ENCODE results near the gene DSCAML1.

The DSCAML1 gene

DNA sequence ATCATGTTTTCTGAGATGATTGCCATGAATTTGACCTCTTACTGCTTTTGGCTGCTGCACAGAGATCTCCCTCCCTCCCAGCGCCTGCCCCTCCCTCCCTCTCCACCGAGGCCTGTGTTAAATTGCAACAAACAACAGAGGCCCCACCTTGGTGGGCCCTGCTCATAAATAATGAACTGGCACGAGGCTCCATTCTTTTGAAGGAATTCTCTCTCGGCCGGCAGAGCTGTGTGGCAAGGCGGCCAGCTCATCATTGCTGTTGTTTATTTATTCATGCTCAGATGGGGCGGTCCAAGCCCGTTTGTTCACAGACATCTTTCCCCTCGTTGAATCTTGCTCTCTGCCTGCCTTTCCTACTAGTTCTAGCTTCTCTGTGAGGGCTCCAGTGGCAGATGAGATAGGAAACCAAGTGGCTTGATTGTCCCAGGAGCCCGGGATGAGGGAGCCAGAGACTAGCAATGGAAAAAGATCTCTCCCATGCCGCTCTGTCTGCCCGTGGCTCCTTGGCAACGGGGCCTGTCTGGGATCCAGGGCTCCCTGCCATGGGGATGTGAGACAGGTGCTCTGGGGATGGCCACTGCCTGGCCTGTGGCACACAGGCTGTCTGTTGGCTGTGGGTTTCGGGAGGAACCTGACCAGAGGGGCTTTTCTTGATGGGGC, 192.6 kb downstream of the DSCAML1 start:
- no peak for DNase-seq

DNA sequence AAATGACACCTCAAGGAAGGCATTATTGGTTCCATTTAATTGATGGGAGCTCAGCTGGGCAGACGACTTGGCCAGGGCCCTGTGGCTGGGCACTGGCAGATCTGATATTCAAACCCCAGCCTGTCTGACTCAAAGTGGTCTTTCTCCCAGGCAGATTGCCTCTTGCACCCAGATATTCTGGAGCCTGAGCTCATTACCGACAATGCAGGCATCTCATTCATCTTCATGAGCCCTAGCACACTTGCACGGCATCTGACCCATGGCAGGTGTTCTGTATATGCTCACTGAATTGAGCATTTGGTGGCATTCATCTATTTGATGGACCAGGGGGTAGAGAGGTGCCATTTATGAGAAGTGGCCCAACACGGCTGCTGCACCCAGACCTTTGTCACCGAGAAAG, 193.1 kb downstream of the DSCAML1 start:
- no peak for DNase-seq

DNA sequence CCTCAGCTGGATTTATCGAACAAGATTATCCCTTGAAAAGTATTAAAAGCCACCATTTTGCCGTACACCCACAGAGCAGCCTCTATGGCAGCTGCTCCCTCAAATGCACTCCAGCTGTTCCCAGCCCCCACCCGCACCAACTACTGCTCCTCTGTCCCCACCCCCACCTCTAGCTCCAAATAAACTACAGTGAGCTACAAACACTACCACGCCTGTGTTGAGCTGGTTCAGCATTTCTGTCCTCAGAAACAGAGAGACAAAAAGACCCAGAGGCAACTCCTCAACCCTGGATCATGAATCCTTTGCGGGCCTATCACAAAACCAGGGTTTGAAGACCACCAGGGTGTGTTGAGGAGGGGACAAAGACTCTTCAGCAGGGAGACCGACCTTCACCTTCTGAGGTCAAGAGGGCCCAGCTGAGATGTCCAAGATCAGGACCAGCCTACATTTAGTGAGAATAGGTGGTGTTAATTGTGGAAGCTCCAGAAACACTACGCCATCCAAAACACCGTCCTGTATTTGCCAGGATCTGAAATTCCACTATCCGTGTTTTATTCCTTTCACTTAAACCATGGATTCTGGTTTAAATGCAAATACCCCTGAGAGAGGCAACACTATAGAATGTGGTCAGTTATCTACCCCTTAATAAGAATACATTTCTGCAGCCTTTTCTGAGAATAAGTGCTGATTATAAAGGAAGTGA, 195.9 kb downstream of the DSCAML1 start:
- DNase-seq = no peak

DNA sequence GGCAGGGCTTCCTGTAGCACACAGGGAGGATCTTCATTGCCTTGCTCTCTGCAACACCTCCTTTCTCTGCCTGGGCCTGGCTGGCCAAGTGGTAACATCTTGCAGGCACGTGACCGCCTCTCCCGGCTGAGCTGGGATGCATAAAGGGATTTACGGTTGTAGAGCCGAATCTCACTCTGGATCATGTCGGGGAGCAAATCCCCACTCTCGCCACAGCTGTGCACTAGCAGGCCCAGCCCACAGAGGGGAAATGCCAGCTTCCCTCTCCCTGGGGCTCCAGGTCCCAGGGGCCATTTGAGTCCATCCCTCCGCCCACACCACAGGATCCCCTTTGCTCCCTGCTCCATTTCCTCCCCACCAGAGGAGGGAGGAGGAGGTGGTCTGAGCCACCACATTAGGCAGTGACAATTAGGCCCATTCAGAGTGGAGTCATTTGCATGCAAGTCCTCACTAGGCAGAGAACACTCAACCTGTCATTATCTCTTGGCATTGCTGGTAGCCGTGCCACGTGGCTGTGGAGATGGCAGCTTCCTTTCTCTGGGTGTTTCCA, 196.7 kb downstream of the DSCAML1 start:
- no peak for DNase-seq

DNA sequence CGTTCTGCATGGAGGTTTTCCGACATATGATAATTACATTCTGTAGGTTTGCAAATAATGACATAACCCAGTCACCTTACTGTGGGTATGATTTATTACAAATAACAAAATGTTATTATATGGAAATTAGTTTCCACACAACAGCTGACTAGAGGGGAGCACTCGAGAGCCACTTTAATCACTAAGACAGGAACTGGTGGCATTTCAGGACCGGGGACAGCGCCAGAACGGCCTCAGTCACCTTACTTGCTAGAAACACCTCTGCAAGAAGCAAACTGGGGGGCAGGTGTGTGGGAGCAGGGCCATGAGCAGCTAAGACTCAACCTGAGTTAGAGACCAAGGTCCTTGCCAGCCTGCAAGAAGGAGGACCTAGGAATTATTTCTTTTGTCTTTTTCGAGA, 199.9 kb downstream of the DSCAML1 start:
- no peak for DNase-seq

DNA sequence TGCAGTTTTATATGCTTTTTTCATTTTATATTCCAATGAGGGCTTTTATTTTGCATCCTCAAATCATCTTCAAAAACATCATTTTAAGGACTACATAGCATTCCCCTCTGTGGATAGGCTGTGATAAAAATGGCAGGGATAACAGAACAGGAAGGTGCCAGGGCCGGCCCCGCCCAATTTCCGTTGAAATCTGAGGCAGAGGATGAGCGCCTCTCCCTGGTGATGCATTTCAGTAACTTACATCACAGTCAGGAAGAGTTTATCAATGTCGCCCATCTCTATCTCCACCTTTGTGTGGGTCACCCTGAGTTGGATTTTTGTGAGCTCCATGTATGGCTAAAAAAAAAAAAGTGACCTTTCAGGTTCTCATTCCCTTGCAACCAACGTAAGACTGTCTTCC, 201.6 kb downstream of the DSCAML1 start:
- DNase-seq = no peak

DNA sequence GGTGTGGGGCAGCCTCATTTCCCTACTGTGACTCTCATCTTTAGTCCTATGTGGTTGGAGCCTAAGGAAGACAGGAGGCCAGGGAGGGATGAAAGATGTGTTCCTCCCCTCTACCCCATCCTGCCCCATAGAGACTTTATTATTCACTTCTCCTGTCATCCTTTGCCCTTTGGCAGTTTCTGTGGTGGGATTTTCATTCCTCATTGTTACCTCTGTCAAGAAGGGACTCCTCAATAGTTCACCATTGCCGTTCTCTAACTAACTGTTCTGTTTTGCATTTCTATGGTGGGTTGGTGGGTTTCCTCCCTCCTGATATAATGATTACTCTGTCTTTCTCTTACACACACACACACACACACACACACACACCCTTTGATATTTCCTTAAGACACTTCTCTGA, 202.3 kb downstream of the DSCAML1 start:
- DNase-seq = no peak

DNA sequence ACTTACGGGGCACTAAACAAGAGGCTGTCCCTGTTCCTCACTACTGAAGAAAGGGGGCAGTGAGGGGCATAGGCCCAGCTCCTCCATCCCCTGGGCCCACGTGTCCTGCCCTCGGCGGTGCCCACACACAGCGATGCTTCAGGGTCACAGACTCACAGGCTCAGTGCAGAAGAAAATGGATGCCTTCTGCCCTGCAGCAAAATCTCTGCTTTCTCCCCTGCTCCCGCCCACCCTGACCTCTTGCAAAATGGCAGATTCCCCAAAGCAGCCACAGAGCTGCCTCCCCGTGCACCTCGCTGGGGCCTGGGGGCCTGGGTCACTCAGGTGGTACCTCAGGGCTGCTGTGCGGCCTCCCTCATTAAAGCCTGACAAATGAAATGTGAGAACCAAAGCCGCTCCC, 204.0 kb downstream of the DSCAML1 start:
- DNase-seq = no peak

DNA sequence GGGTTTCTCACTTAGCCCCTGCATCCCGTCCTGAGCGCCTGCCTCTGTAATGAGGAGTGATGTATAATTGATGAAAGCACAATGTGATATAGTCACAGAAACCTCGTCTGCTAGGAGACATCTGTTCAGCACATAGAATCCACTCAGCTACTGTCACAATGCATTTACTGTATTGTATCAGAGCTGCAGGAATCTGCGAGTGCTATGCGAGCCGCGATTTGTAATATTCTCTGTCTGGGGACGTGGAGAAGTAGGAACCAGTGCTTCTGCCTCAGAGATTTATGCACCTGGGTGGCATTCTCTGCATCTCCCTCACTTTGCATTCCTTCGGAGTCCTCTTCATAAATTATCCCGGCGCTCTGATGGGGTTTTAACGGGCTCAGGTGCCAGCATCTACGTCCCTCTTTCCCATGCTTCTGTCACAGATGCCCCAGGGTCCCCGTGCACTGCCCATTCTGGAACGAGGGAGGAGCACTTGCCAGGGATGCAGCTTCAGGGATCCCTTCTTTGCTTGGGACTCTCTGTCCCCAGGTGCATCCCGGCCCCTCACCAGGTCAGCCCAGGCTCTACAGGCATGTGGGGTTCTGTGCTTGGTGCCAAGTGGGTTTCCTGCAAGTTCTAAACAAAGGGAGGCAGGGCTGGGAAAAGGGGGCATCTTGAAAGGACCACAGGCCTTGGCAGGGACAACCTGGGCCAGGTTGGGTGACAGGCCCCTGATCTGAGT, 205.5 kb downstream of the DSCAML1 start:
- DNase-seq = no peak

DNA sequence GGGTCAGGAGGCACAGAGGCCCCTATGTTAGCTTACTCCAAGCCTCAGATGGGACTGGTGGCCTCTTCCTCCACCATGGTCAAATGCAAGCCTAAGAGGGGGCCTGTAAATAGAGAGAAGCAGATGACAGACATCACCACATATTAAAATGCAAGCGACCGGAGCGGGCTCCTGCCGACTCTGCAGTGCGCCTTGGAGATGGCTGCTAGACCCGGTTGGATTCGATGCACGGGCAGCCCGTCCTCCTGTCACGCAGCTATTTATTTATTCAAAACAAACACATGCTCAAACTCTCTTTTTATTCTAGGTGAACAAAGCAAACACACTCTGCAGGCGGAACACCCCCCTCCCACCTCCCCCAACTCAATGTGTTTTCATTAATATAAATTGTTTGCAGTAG, 208.0 kb downstream of the DSCAML1 start:
- DNase-seq = no peak

DNA sequence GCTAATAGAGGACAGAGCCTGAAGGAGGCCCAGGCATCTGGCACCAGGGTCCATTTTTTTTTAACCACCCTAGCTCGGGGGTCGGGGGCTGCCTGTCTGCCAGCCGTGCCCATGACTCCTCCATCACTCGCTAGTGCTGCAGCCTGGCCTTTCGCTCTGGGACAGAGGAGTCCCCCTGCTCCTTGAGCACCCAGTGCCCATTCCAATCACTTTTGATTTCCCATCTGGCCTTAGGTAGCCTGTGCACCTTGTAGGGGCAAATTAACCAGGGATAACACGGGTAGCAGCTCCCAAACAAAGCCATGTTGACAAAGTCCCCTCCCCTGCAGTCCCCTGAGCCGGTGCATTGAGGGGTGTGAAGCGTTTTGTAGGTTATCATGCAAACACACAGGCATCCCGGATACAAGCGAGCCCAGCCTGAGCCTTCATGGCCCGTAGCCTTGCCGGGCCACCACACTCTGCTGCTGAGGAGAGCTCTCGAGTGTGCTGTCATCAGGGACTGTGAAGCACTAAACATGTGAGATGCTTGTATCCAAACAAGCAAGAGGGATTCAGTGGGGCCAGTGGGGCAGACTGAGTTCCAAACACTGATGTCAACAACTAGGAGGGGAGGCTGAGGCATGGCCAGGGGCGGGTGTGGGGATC, 208.7 kb downstream of the DSCAML1 start:
- no peak for DNase-seq

DNA sequence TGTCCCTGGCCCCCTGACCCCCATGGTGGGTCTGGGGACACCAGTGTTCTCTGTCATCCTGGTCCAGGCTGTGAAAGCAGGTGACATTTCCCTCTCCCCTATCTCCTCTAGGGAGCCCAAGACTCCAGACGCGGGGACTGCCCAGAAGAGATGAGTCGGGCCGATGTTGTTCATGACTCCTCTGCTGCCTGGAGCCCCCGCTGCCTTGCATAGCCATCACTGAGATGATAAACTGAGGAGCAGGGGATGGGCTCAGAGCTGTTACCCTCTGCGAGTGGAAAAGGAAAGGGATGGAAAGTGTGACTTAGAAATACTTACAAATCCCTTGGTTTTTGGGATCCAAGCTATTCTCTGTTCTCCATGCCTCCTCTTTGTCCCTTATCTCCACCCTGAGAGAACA, 209.6 kb downstream of the DSCAML1 start:
- DNase-seq = no peak

DNA sequence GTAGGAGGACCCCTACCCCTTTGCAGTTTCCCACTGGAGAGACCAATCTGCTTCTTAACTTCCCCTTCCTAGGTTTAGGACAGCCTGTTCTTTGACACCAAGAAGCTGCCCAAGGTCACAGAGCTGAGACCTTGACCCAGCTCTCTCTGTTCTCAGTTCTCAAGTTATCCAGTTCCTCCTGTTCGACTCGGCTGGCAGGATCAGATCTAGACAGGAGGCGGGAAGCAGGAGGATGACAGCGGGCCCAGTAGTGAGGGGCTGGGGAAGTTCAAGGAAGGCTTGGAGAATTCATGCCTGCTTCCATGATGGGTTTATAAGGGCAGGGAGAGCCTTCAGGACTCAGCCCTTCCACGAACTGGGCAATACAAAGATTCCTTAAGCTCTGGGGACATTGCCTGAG, 210.6 kb downstream of the DSCAML1 start:
- no peak for DNase-seq

DNA sequence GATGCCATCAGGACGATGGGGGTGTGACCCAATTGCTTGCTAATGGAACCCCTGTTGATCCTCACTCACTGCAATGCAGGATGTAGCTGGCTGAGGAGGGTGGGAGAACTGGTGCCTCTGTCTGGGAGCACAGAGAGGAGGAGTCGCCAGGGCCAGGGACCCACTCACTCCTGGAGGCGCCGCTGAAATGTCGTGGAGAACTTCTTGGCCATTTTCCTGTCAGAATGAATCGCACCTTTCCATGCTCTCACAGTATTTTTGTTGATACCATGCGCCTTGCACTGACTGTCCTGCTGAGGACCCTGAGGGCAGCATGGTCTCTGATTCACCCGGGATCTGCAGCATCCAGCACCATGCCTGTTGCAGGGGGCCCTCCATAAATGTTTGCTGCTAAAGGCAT, 211.4 kb downstream of the DSCAML1 start:
- no peak for DNase-seq

DNA sequence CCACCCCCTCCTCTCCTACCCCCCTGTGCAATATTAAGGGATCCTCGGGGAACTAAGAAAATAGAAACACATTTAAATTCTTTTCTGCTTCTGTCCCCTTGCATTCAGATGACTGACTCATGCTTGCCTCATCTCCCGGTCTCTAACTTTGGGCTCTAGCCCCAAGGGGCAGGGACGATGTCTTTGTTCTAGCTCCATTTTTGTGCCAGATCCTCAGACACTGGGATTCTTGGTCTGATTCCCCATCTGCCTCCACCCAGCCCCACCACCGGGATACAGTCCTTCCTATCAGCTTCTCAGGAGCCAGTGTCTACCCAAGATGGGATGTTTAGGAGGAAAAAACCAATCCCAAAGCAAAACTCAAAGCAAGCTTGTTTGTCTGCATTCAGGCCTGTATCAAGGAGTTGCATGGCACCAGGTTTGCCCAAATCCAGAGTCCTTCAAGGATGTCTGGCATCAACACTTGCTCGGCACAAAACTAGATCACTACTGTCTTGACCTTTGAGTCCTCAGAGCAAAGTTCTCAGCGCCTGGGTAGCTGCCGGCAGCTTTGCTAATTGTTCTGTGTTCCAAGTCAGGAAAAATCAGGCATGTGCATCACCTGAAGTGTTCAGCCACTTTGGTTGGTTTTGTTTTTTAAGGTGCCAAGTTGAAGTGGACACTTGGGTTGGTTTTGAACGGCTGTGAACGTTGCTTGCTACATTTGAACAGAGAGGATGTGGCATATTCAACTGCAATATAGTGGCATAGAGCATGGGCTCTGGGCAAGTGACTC, 212.8 kb downstream of the DSCAML1 start:
- no peak for DNase-seq

DNA sequence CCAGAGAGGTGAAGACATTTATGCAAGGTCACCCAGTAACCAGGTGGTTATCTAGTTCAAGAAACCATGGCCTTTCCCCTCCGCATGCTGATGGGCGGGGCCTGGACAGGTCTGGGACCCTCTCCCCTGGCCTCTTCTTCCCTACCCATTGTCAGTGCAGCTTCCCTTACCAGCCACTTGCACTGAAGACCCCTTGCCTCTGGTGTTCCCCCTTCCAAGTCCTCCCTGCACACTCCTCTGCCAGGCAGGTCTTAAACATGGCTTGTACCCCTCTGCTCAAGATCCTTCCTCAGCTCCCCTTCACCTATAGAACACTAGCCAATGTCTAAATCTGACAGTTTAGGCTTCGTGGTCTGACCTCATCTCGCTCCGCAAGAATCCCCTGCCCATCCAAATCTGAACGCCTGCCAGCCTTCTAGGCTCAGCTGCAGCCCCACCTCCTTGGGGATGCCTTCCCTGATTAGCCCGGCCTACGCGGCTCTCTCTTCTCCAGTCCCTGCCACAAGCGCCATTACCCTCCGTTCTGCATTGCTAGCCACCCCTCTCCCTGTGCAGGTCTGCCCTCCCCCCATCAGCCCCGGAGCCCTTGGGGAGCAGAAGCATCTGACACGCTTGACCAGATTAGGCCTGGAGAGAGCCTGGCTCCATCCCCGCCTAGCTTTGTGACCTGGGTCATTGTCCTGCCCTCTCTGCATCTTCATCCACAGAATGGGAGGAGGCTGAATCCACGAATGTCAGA, 213.8 kb downstream of the DSCAML1 start:
- DNase-seq = no peak

DNA sequence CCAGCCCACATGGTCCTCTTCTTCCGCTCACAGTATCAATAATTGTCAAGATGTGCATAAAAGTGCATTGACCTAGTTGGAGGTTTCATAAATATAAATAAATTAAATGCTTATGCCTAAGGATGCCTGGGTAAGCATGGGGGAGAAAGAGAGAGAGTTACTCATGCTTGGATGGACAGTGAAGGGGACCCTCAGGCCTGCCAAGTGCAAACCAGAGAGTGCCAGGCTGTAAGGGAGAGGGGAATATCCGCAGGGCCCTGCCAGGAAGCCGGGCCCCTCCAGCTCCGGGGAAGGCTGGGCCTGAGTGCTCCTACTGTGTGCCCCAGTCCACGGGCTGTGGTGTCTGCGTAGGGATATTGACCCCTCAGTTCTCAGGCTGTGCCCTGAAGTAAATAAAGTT, 214.6 kb downstream of the DSCAML1 start:
- DNase-seq = no peak

DNA sequence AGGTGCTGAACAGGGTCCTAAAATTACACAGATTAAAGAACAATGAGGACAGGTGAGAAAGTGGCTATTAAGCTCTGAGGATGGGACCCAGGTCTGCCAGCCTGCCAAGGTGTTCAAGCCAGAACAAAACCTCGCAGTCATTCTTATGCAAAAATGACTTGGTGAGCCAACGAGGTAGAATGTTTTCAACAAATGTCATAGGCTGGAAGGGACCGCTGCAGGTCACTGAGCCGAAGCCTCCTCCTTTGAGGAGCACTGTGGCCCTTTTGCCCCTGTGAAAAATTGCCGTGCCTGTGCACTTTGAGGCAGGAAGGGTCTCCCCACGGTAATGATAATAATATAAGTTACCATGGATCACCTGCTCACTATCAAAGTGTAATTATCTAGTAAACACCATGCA, 216.2 kb downstream of the DSCAML1 start:
- DNase-seq = no peak

DNA sequence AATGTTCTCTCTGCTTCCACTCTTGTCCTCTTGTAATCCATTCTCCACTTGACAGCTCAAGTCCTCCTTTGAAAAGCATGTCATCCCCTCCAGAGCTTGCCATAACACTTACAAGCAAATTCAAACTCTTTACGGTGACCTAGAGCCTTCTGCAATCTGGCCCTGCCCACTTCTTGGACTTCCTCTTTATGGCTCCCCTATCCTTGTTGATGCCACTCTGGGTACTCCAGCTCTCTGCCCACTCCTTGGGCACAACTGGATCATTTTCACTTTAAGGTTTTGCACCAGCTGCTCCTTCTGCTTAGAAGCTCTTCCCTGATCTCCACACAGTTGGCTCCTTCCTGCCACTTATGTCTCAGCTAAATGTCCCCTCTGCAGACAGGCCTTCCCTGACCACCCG, 217.9 kb downstream of the DSCAML1 start:
- DNase-seq = no peak

DNA sequence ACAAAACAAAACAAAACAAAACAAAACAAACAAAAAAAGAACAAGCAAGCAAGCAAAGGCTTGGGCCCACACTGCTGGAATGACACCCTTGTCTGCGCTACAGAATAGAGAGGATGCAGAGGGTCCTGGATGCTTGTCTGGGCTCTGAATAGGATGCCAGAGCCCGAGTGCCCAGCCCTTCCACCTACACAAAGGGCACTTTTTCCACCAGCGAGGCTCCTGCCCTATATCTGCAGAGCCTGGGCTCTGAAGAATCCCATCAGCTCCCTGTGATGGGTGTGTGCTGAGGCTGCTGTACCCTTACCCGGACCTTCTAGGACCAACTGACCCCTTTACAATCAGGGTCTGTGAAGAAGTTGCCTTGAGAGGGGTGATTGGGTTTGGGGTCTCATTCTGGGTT, 221.2 kb downstream of the DSCAML1 start:
- DNase-seq = no peak

DNA sequence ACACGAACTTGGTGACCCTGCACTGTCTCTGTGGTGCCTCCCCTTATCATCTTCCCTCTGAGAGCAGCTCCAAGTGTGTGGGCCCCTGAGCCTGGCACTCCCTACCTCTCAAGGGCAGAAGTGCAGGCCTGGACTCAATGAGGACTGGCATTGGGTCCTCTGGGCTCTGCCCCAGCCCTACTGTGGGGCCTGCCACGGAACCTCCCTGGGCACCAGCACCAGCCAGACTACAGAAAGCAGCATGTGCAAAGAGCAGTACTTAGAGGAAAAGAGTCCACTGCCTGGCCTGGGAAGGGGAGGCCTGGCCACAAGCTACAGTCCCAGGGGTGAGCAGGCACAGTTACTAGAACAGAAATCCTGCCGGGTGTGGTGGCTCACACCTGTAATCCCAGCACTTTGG, 222.5 kb downstream of the DSCAML1 start:
- DNase-seq = no peak

DNA sequence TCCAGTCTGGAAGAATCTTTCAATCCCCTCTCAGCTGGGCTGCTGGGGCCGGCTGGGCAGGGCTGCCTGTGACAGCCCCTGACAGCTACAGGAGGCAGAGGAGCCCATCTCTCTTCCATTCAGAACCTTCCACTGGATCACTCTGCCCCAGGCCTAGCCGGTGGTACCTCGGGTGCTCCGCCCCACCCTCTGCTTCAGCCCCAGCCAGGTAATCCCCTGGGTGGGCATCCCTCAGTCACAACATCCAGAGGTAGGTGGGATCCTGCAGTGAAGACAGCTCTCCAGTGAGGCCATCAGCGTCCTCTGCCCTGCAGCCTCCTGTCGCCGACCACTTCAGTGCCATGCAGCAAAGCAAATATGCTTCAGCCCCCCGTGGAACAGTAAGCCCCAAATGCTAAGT, 223.7 kb downstream of the DSCAML1 start:
- DNase-seq = no peak

Data from NCI-H748 treated with DMSO at 0.1 percent for 48 hours (cell line).